GM23338 (cell line): Measurements from ENCODE around the gene RPS19. TPM values are rescaled to one million over a fixed set of nuclear protein-coding genes. Genes with fewer than 3 reads are reported as not detected.

Source experiments
- ATAC-seq: fragments of 200-7000 bp; cut with Tn5 transposase; 3 replicates; pipeline ENCODE4 v1.9.1; 2020
- DNase-seq: peaks from one replicate; pipeline ENCODE4 v3.0.0-alpha.2; 2015; ENCODE audit warnings: low spot score
- H2AFZ ChIP-seq: fragments of 200-600 bp; sonication (generic); 2 replicates; pipeline ENCODE4 v1.8.0; 2016; ENCODE audit warnings: antibody characterized with exemption, mild to moderate bottlenecking, moderate library complexity
- H3F3A ChIP-seq: fragments of 200-600 bp; sonication (generic); replicated peaks from 2 replicates; pipeline ENCODE4 v1.8.0; 2017; ENCODE audit warnings: antibody characterized with exemption, mixed run types, low read depth
- H3K27ac ChIP-seq: fragments of 200-600 bp; sonication (generic); 2 replicates; pipeline ENCODE4 v1.6.1; 2016; ENCODE audit warnings: low read depth
- H3K27me3 ChIP-seq: fragments of 200-600 bp; sonication (generic); 2 replicates; pipeline ENCODE4 v1.8.0; 2016; ENCODE audit warnings: mild to moderate bottlenecking, mixed run types, moderate library complexity; ENCODE audit not compliant: insufficient read depth
- H3K36me3 ChIP-seq: fragments of 200-600 bp; sonication (generic); 2 replicates; pipeline ENCODE4 v1.8.0; 2016; ENCODE audit warnings: mild to moderate bottlenecking; ENCODE audit not compliant: insufficient read depth
- H3K4me1 ChIP-seq: fragments of 200-600 bp; sonication (generic); 2 replicates; pipeline ENCODE4 v1.8.0; 2016; ENCODE audit warnings: mild to moderate bottlenecking, moderate library complexity; ENCODE audit not compliant: insufficient read depth
- H3K4me2 ChIP-seq: fragments of 200-600 bp; sonication (generic); 2 replicates; pipeline ENCODE4 v1.7.1; 2017; ENCODE audit warnings: mixed run types
- H3K4me3 ChIP-seq: fragments of 200-600 bp; sonication (generic); 2 replicates; pipeline ENCODE4 v1.6.1; 2016; ENCODE audit warnings: mixed run types
- H3K79me2 ChIP-seq: fragments of 200-600 bp; sonication (generic); replicated peaks from 2 replicates; pipeline ENCODE4 v1.8.0; 2017; ENCODE audit warnings: mild to moderate bottlenecking; ENCODE audit not compliant: insufficient read depth
- H3K9me2 ChIP-seq: fragments of 200-600 bp; sonication (generic); 2 replicates; pipeline ENCODE4 v1.8.0; 2017; ENCODE audit not compliant: insufficient read depth
- H4K20me1 ChIP-seq: fragments of 200-600 bp; sonication (generic); replicated peaks from 2 replicates; pipeline ENCODE4 v1.8.0; 2017; ENCODE audit warnings: mild to moderate bottlenecking; ENCODE audit not compliant: insufficient read depth
- H3K27ac Mint-ChIP-seq: 2 replicates; pipeline ENCODE4 v1.8.0; 2020; ENCODE audit warnings: inconsistent platforms, mild to moderate bottlenecking, moderate library complexity, mixed read lengths
- H3K27me3 Mint-ChIP-seq: 3 replicates; pipeline ENCODE4 v1.8.0; 2022; ENCODE audit warnings: low read depth, mild to moderate bottlenecking, moderate library complexity, mixed read lengths, inconsistent platforms; ENCODE audit not compliant: insufficient read depth, poor library complexity
- H3K36me3 Mint-ChIP-seq: 3 replicates; pipeline ENCODE4 v1.8.0; 2021; ENCODE audit warnings: low read depth, mild to moderate bottlenecking, inconsistent platforms, moderate library complexity, mixed read lengths
- H3K4me1 Mint-ChIP-seq: 3 replicates; pipeline ENCODE4 v1.8.0; 2020; ENCODE audit warnings: mild to moderate bottlenecking, inconsistent platforms, mixed read lengths
- H3K4me3 Mint-ChIP-seq: 3 replicates; pipeline ENCODE4 v1.8.0; 2021; ENCODE audit warnings: moderate library complexity, mild to moderate bottlenecking, inconsistent platforms, mixed read lengths
- H3K9me3 Mint-ChIP-seq: 3 replicates; pipeline ENCODE4 v1.8.0; 2020; ENCODE audit warnings: moderate library complexity, mild to moderate bottlenecking, inconsistent platforms, mixed read lengths
- CTCF ChIP-seq, 2 experiments: fragments of 200-600 bp in 1 of 2; sonication (generic) in 1 of 2; conservative IDR thresholded peaks; 2 replicates each; pipeline versions ENCODE4 v1.5.1 to v1.6.1; 2016 to 2017; ENCODE audit warnings: antibody characterized with exemption in 2 of 2, low read depth in 2 of 2, mild to moderate bottlenecking in 2 of 2, moderate library complexity in 1 of 2
- ETS1 ChIP-seq: IDR thresholded peaks from 2 replicates; pipeline ENCODE4 v1.6.1; 2016; ENCODE audit warnings: antibody characterized with exemption
- EZH2 ChIP-seq: fragments of 200-600 bp; sonication (generic); IDR thresholded peaks from one replicate; pipeline ENCODE4 v1.8.0; 2017; ENCODE audit warnings: antibody characterized with exemption, mild to moderate bottlenecking, low read depth; ENCODE audit not compliant: unreplicated experiment
- EZH2phosphoT487 ChIP-seq: fragments of 200-600 bp; sonication (generic); IDR thresholded peaks from one replicate; pipeline ENCODE4 v1.8.1; 2018; ENCODE audit warnings: antibody characterized with exemption; ENCODE audit not compliant: unreplicated experiment
- JUNB ChIP-seq: IDR thresholded peaks from one replicate; pipeline ENCODE4 v1.6.1; 2016; ENCODE audit warnings: antibody characterized with exemption; ENCODE audit not compliant: unreplicated experiment
- POLR2AphosphoS5 ChIP-seq: IDR thresholded peaks from 2 replicates; pipeline ENCODE4 v1.6.1; 2016; ENCODE audit warnings: antibody characterized with exemption, low read depth
- STAT1 ChIP-seq: IDR thresholded peaks from one replicate; pipeline ENCODE4 v1.6.1; 2016; ENCODE audit warnings: antibody characterized with exemption; ENCODE audit not compliant: unreplicated experiment
- ZNF114 ChIP-seq: fragments of 250-450 bp; sonication (Bioruptor Pico); IDR thresholded peaks from 2 replicates; pipeline ENCODE4 v1.5.0; 2020; ENCODE audit warnings: mild to moderate bottlenecking, moderate library complexity
- polyA plus RNA-seq: library from polyadenylated mRNA; unstranded; fragments of >200 nt; fragmentation: Nextera tagmentation; extraction: Ambion mirVana; gene quantifications from 2 replicates; pipeline ENCODE4 v1.2.1, GENCODE V29; 2016
- total RNA-seq: library from RNA; depleted of rRNA; stranded (reverse); fragments of >200 nt; shearing (Covaris generic); gene quantifications from 2 replicates; pipeline ENCODE4 v1.2.3, GENCODE V29; 2014
- TF ChIP-seq, protein P1 (sequence below): IDR thresholded peaks from one replicate; pipeline ENCODE4 v1.6.1; 2018; ENCODE audit warnings: antibody characterized with exemption; ENCODE audit not compliant: unreplicated experiment

The RPS19 gene
- total and polyA plus RNA-seq, 2 experiments from 2014 or later, result 1,798 to 4,073 TPM

- H3K36me3 ChIP-seq, result no peaks in the 10 kb centered on the region
- ATAC-seq (peak; percentile 79), DNase-seq (peak; percentile 45)
- no peaks in the 10 kb centered on the region for H3K9me2 ChIP-seq
- Mint-ChIP-seq H3K4me1 (peaks cover 12% of the 10 kb centered on the region), H3K27me3 (peaks cover 11% of the 10 kb centered on the region), H3K36me3 (no peaks in the 10 kb centered on the region), H3K4me3 (no peak overlapping the region), H3K9me3 (no peaks in the 10 kb centered on the region), H3K27ac (no peak overlapping the region)
- peak overlapping the region; percentile 60 for H3K4me2 ChIP-seq
- H3K27ac ChIP-seq, result no peak overlapping the region
- no peaks in the 10 kb centered on the region for H3K79me2 ChIP-seq
- no peak overlapping the region for H3K4me3 ChIP-seq
- no peaks in the 10 kb centered on the region for H3K27me3 ChIP-seq
- peaks cover 12% of the 10 kb centered on the region; the same call in 1 of the 2 replicates for H3K4me1 ChIP-seq
- no peaks in the 10 kb centered on the region for H4K20me1 ChIP-seq
- no peak for TF ChIP-seq STAT1
- no peak for TF ChIP-seq CTCF (conservative IDR thresholded peaks at IDR 0.05; ENCODE audit: low read depth in 2 of 2)
- TF ChIP-seq, protein P1, sequence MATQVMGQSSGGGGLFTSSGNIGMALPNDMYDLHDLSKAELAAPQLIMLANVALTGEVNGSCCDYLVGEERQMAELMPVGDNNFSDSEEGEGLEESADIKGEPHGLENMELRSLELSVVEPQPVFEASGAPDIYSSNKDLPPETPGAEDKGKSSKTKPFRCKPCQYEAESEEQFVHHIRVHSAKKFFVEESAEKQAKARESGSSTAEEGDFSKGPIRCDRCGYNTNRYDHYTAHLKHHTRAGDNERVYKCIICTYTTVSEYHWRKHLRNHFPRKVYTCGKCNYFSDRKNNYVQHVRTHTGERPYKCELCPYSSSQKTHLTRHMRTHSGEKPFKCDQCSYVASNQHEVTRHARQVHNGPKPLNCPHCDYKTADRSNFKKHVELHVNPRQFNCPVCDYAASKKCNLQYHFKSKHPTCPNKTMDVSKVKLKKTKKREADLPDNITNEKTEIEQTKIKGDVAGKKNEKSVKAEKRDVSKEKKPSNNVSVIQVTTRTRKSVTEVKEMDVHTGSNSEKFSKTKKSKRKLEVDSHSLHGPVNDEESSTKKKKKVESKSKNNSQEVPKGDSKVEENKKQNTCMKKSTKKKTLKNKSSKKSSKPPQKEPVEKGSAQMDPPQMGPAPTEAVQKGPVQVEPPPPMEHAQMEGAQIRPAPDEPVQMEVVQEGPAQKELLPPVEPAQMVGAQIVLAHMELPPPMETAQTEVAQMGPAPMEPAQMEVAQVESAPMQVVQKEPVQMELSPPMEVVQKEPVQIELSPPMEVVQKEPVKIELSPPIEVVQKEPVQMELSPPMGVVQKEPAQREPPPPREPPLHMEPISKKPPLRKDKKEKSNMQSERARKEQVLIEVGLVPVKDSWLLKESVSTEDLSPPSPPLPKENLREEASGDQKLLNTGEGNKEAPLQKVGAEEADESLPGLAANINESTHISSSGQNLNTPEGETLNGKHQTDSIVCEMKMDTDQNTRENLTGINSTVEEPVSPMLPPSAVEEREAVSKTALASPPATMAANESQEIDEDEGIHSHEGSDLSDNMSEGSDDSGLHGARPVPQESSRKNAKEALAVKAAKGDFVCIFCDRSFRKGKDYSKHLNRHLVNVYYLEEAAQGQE, result no peak
- no peak for TF ChIP-seq POLR2AphosphoS5
- no peak for TF ChIP-seq EZH2phosphoT487
- TF ChIP-seq ZNF114, result no peak
- no peak for TF ChIP-seq EZH2
- TF ChIP-seq JUNB, result no peak
- no peak for TF ChIP-seq ETS1
- peak overlapping the region; percentile 69 for H2AFZ ChIP-seq
- no peaks in the 10 kb centered on the region for H3F3A ChIP-seq
Observed at GRCh38 chr19:41851456-41851855, 8.6 kb upstream of the RPS19 start.

DNA sequence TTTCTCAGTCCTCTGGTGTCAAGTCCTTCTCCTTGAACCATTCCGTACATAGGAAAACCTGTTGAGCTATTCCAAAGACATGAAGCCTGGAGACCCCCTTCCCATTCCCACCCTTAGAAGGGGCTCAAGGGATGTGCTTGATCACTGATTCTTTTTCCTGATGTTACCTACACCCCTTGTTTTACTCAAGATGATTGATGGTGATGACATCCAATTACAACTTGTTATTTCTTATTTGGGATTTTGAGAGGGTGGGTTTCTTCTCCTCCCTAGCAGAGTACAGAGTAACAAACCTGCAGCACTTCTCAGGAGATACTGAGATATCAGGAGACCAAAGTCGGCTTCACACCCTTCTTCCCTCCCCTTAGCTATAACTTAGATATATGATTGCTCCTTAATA lies 6.7 kb upstream of the RPS19 start:
- Histone ChIP-seq H3K4me3 (no peak overlapping the region), H3K27ac (no peak overlapping the region), H3F3A (no peaks in the 10 kb centered on the region), H3K36me3 (no peaks in the 10 kb centered on the region), H3K4me1 (peaks cover 12% of the 10 kb centered on the region; the same call in 1 of the 2 replicates), H3K9me2 (no peaks in the 10 kb centered on the region), H3K27me3 (no peaks in the 10 kb centered on the region), H3K79me2 (no peaks in the 10 kb centered on the region), H2AFZ (no peak overlapping the region), H4K20me1 (no peaks in the 10 kb centered on the region), H3K4me2 (no peak overlapping the region)
- no peak for TF ChIP-seq EZH2phosphoT487
- ATAC-seq (no peak), DNase-seq (no peak)
- Mint-ChIP-seq H3K27me3 (peaks cover 10% of the 10 kb centered on the region), H3K27ac (no peak overlapping the region), H3K9me3 (no peaks in the 10 kb centered on the region), H3K36me3 (no peaks in the 10 kb centered on the region), H3K4me3 (no peak overlapping the region), H3K4me1 (peaks cover 12% of the 10 kb centered on the region)
